ENCODE results near the gene SLC5A5. TPM values are rescaled to one million over a fixed set of nuclear protein-coding genes. Genes with fewer than 3 reads are reported as not detected.

SLC5A5 gene
- total RNA-seq, 4 donors from 2014 or later = not detected

DNA sequence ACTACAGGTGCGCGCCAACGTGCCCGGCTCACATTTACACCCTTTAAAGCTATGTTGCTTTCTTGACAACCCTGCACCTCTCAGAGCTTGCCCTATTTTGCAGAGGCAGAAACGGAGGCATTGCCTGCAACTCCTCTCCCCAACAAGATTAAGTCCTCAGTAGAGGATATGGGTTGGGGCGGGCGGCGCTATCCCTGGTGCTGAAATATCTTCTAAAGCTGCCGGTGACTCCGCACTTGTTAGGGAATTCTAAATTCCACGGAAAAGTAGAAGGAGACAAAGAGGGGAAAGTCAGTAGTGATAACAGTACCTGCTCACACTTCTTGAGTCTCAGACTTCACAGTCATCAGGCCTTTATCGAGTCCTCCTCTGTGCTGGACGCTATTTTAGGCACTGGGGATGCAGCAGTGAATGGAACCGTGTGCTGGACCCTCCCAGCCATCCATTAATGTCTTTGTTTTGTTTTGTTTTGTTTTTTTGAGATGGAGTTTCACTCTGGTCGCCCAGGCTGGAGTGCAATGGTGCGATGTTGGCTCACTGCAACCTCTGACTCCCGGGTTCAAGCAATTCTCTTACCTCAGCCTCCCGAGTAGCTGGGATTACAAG, 18.0 kb downstream of the SLC5A5 start:
- TF ChIP-seq CTCF (IDR thresholded peaks at IDR 0.05; ENCODE audit: low read depth) = no peak

- TF ChIP-seq CTCF (IDR thresholded peaks at IDR 0.05; ENCODE audit: low read depth) = no peak
Measured at GRCh38 chr19:17893766-17894165, 22.0 kb downstream of the SLC5A5 start.

DNA sequence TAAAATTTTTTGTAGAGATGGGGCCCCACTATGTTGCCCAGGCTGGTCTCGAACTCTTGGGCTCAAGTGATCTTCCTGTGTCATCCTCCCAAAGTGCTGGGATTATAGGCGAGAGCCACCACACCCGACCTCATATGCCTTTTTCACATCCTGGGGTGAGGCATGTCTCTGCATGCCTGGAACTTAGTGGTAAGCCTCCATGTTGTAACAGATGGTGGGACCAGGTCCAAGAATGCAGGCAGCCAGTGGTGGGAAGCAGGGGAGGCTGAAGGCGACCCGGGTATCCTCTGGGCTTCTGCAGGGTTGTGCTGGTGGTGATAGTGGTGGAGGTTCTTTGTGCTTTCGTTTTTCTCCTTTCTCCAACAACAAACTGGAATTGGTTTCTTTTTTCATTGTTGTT, 31.0 kb downstream of the SLC5A5 start:
- no peak for TF ChIP-seq CTCF (IDR thresholded peaks at IDR 0.05; ENCODE audit: low read depth)

- TF ChIP-seq CTCF (IDR thresholded peaks at IDR 0.05; ENCODE audit: low read depth) = no peak
Measured at GRCh38 chr19:17908244-17908643, 36.5 kb downstream of the SLC5A5 start.

- no peak for TF ChIP-seq CTCF (IDR thresholded peaks at IDR 0.05; ENCODE audit: low read depth)
Measured at GRCh38 chr19:17909003-17909732, 37.4 kb downstream of the SLC5A5 start.

DNA sequence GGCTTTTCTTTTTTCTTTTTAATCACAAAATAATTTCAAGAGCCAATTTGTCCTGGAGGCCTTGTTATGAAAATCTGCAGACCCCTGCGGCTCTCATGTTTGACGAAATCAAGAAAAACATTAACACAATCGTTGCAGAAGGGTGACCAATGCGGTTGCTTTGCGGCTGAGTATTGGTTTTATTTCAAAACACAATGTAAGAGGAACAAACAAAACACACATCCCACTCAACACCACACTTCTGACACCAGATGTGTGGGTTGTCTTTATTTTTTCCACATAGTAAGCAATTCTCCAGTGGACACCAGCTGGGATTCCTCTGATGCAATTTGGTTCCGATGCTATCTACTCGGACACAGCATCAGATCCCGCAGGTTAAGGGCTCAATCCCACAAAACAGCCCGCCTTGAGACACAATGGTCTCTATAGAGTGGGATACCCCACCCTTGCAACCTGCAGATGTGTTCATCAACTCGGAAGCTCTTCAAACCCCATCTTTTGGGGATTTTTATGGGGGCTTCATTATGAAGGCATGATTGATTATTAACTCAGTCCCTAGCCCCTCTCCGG, 39.1 kb downstream of the SLC5A5 start:
- TF ChIP-seq CTCF (IDR thresholded peaks at IDR 0.05; ENCODE audit: low read depth) = no peak

GRCh38 chr19:17915940-17916593, 44.3 kb downstream of the SLC5A5 start:
- no peak for TF ChIP-seq CTCF (IDR thresholded peaks at IDR 0.05; ENCODE audit: low read depth)
